ENCODE results near the gene SLC26A11.
"Not testable (repeated sequence)": the region's sequence is repeated elsewhere in the genome, so short reads cannot be mapped to it uniquely, and the experiment has no call there.

Gene SLC26A11

GRCh38 chr17:80245566-80246265 lies 25.5 kb downstream of the SLC26A11 start:
- no peak for DNase-seq

- no peak for DNase-seq
Measured at GRCh38 chr17:80246266-80246681, 26.0 kb downstream of the SLC26A11 start.

GRCh38 chr17:80246726-80247125 lies 26.5 kb downstream of the SLC26A11 start:
- DNase-seq, result no peak

- no peak for DNase-seq
Measured at GRCh38 chr17:80247561-80247960, 27.3 kb downstream of the SLC26A11 start.

- DNase-seq, result no peak
Measured at GRCh38 chr17:80248001-80248893, 28.0 kb downstream of the SLC26A11 start.

GRCh38 chr17:80248894-80249710 lies 28.9 kb downstream of the SLC26A11 start:
- DNase-seq, result no peak

GRCh38 chr17:80251966-80252365 lies 31.7 kb downstream of the SLC26A11 start:
- DNase-seq, result no peak

GRCh38 chr17:80252871-80253270 lies 32.6 kb downstream of the SLC26A11 start:
- peak; percentile 70 for DNase-seq

GRCh38 chr17:80253631-80254395 lies 33.6 kb downstream of the SLC26A11 start:
- no peak for DNase-seq

- DNase-seq, result no peak
Measured at GRCh38 chr17:80254396-80255251, 34.4 kb downstream of the SLC26A11 start.

GRCh38 chr17:80256034-80256350 lies 35.8 kb downstream of the SLC26A11 start:
- no peak for DNase-seq

GRCh38 chr17:80257716-80258213 lies 37.5 kb downstream of the SLC26A11 start:
- DNase-seq, result no peak

- not testable (repeated sequence) for DNase-seq
Measured at GRCh38 chr17:80258296-80258695, 38.1 kb downstream of the SLC26A11 start.

GRCh38 chr17:80259457-80260068 lies 39.3 kb downstream of the SLC26A11 start:
- DNase-seq, result no peak

- DNase-seq, result no peak
Measured at GRCh38 chr17:80260069-80260535, 39.9 kb downstream of the SLC26A11 start.

- DNase-seq, result no peak
Measured at GRCh38 chr17:80260791-80261158, 40.5 kb downstream of the SLC26A11 start, which contains the start of gene RNF213. RNF213 (plus strand) TSS chr17:80260852; CDS start chr17:80263682, 2,830 bp downstream.

- DNase-seq, result no peak
Measured at GRCh38 chr17:80261159-80261894, 41.1 kb downstream of the SLC26A11 start.

- DNase-seq, result no peak
Measured at GRCh38 chr17:80261895-80262279, 41.7 kb downstream of the SLC26A11 start.

GRCh38 chr17:80262291-80262690 lies 42.1 kb downstream of the SLC26A11 start:
- DNase-seq, result no peak

GRCh38 chr17:80262775-80263244 lies 42.6 kb downstream of the SLC26A11 start:
- DNase-seq, result no peak
